WERI-Rb-1 (cell line): ENCODE results near the gene CPNE9.

Experiments used
- DNase-seq: peaks from one replicate; pipeline ENCODE4 v3.0.0-alpha.2; 2020
- H3K27ac ChIP-seq: fragments of 250-450 bp; sonication (Bioruptor Pico); 2 replicates; pipeline ENCODE4 v1.5.1; 2020; ENCODE audit warnings: mild to moderate bottlenecking, moderate library complexity
- H3K27me3 ChIP-seq: fragments of 250-450 bp; sonication (Bioruptor Pico); 2 replicates; pipeline ENCODE4 v1.5.1; 2021; ENCODE audit warnings: mild to moderate bottlenecking, low read depth, moderate library complexity; ENCODE audit not compliant: insufficient read depth, severe bottlenecking
- H3K36me3 ChIP-seq: fragments of 250-450 bp; sonication (Bioruptor Pico); 2 replicates; pipeline ENCODE4 v1.5.1; 2020; ENCODE audit warnings: mild to moderate bottlenecking, moderate library complexity
- H3K4me3 ChIP-seq: 2 replicates; pipeline ENCODE4 v1.5.1; 2011; ENCODE audit warnings: low read depth, mild to moderate bottlenecking, control low read depth, low read length
- H3K9me3 ChIP-seq: fragments of 250-450 bp; sonication (Bioruptor Pico); 2 replicates; pipeline ENCODE4 v1.5.1; 2021; ENCODE audit warnings: mild to moderate bottlenecking, moderate library complexity; ENCODE audit not compliant: severe bottlenecking
- TF ChIP-seq, protein P1 (sequence below): IDR thresholded peaks from 2 replicates; pipeline ENCODE4 v1.5.1; 2011; ENCODE audit warnings: low read depth, mild to moderate bottlenecking, control low read depth, inconsistent platforms, low read length

Gene CPNE9

DNA sequence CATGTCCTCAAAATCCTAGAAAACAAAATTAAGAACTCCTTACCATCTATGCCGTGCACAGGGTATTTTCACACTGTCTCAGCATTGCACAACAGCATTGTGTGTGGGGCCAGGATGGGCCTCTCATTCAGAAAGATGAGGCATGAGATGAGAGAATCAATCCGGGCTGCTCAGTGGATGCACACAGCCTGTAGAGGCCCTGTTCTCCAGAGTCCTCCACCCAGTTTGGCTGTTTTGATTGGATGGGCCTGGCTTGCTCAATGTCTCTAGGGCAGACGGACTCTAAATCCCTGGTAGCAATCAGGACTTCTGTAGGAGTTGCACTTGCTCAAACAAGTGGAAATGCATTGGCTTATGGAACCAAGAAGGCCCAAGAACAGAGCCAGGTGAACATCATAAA lies 20.2 kb upstream of the CPNE9 start:
- no peak overlapping the region for H3K27ac ChIP-seq
- no peaks in the 10 kb centered on the region for H3K9me3 ChIP-seq
- TF ChIP-seq, protein P1, sequence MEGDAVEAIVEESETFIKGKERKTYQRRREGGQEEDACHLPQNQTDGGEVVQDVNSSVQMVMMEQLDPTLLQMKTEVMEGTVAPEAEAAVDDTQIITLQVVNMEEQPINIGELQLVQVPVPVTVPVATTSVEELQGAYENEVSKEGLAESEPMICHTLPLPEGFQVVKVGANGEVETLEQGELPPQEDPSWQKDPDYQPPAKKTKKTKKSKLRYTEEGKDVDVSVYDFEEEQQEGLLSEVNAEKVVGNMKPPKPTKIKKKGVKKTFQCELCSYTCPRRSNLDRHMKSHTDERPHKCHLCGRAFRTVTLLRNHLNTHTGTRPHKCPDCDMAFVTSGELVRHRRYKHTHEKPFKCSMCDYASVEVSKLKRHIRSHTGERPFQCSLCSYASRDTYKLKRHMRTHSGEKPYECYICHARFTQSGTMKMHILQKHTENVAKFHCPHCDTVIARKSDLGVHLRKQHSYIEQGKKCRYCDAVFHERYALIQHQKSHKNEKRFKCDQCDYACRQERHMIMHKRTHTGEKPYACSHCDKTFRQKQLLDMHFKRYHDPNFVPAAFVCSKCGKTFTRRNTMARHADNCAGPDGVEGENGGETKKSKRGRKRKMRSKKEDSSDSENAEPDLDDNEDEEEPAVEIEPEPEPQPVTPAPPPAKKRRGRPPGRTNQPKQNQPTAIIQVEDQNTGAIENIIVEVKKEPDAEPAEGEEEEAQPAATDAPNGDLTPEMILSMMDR, result no peak
- H3K27me3 ChIP-seq, result no peaks in the 10 kb centered on the region
- peaks cover 50% of the 10 kb centered on the region for H3K36me3 ChIP-seq
- DNase-seq, result no peak
- no peak overlapping the region for H3K4me3 ChIP-seq

DNA sequence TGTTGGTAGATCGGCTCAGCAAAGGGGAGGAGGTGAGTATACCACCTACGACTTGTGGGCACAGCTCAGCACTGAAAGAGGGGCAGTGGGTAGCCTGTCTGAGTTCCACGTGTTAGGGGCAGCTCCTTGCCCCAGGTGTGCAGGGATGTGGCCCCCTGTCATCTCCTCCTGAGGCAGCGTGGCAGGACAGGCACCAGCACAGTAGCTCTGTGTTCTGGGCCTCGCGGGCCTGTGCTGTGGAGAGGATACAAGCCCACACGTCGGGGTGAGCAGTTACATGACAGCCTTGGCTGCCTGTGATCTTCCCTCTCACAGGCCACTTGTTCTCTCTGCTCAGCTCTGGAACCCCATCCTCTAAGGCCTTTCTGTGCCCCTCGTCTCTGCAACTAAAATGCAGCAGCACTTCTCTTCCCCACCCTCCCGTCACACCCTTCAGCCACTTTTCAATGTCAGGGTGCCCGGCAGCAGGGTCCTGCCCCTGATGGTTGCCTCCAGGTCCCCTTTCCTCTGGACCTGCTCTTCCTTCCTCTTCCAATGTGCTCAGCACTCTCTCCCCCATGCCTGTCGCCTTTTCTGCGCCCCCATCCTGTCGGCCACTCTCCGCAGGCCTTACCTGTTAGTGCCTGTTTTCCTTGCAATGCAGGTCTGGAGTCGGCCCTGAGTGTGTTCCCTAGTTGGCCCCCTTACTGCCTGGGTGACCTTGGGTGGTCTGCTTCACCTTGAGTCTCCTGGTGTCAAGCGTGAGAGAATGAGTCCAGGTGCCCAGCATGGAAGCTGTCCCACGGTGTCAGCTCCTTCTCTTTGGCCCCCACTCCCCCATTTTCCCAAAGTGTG lies 18.2 kb upstream of the CPNE9 start:
- H3K27ac ChIP-seq, result no peak overlapping the region
- H3K9me3 ChIP-seq, result no peaks in the 10 kb centered on the region
- TF ChIP-seq, protein P1, result no peak
- no peaks in the 10 kb centered on the region for H3K27me3 ChIP-seq
- peaks cover 50% of the 10 kb centered on the region for H3K36me3 ChIP-seq
- H3K4me3 ChIP-seq, result no peak overlapping the region
- no peak for DNase-seq

DNA sequence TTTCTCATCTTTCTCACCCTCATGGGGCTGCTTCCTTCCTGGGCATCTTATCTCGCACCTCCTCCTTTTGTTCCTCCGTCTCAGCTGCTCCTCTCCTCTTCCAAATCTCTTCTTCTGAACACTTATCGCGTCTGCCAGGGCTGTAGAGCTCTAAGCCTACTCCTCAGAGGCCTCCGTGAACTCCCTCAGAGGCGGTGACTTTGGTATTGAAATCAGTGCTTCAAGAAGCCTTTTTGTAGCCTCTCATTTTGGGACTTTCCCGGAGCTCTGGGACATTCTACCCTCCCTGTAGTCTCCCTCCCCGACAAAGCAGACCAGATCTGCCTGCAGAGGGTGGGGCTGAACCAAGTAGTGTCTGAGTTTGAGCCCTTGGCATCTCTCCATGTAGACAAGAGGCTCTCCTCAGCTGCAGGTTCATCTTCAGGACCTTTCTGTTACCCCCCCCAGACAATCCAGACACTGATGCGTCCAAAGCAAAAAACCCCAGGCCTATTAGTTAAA lies 17.5 kb upstream of the CPNE9 start:
- Histone ChIP-seq H3K27me3 (no peaks in the 10 kb centered on the region), H3K27ac (no peak overlapping the region), H3K36me3 (peaks cover 46% of the 10 kb centered on the region), H3K9me3 (no peaks in the 10 kb centered on the region), H3K4me3 (no peak overlapping the region)
- TF ChIP-seq, protein P1, result no peak
- DNase-seq, result no peak

- no peaks in the 10 kb centered on the region for H3K27me3 ChIP-seq
- no peaks in the 10 kb centered on the region for H3K9me3 ChIP-seq
- TF ChIP-seq, protein P1, result no peak
- DNase-seq, result no peak
- no peak overlapping the region for H3K27ac ChIP-seq
- no peak overlapping the region for H3K4me3 ChIP-seq
- peaks cover 42% of the 10 kb centered on the region for H3K36me3 ChIP-seq
These were observed 16.9 kb upstream of the CPNE9 start for GRCh38 chr3:9686703-9687102.

- Histone ChIP-seq H3K27ac (no peak overlapping the region), H3K27me3 (no peaks in the 10 kb centered on the region), H3K4me3 (no peak overlapping the region), H3K9me3 (no peaks in the 10 kb centered on the region), H3K36me3 (peaks cover 40% of the 10 kb centered on the region)
- no peak for DNase-seq
- TF ChIP-seq, protein P1, result no peak
These were observed 16.1 kb upstream of the CPNE9 start for GRCh38 chr3:9687514-9687913.
